Hepatic stellate cell (primary cell): ENCODE measurements around the gene ZDHHC4.

Experiments
- DNase-seq: peaks from one replicate; pipeline ENCODE4 v3.0.0; 2011; ENCODE audit warnings: low spot score

ZDHHC4 gene

GRCh38 chr7:6577369-6578113 is at the start of gene ZDHHC4:
ZDHHC4 (plus strand) TSS chr7:6577454; CDS start chr7:6580562, 3,108 bp downstream.
- peak; percentile 98 for DNase-seq

- DNase-seq: no peak
Measured at GRCh38 chr7:6528401-6529130, 48.7 kb upstream of the ZDHHC4 start.

GRCh38 chr7:6529643-6530042 is 47.6 kb upstream of the ZDHHC4 start:
- DNase-seq: no peak

GRCh38 chr7:6530626-6531491 is 46.4 kb upstream of the ZDHHC4 start:
- no peak for DNase-seq

- DNase-seq: no peak
Measured at GRCh38 chr7:6531492-6532279, 45.6 kb upstream of the ZDHHC4 start.

- DNase-seq: no peak
Measured at GRCh38 chr7:6532516-6532915, 44.7 kb upstream of the ZDHHC4 start.

GRCh38 chr7:6533893-6534495 is 43.3 kb upstream of the ZDHHC4 start:
- DNase-seq: no peak

GRCh38 chr7:6536262-6537260 is 40.7 kb upstream of the ZDHHC4 start:
- DNase-seq: no peak

GRCh38 chr7:6542368-6542767 is 34.9 kb upstream of the ZDHHC4 start:
- no peak for DNase-seq

GRCh38 chr7:6545398-6546126 is 31.7 kb upstream of the ZDHHC4 start:
- no peak for DNase-seq

- no peak for DNase-seq
Measured at GRCh38 chr7:6546498-6547251, 30.6 kb upstream of the ZDHHC4 start.

- no peak for DNase-seq
Measured at GRCh38 chr7:6547400-6547799, 29.9 kb upstream of the ZDHHC4 start.

GRCh38 chr7:6551016-6551511 is 26.2 kb upstream of the ZDHHC4 start, which contains the start of gene GRID2IP:
GRID2IP (minus strand) TSS chr7:6551461; CDS start chr7:6551436, 25 bp downstream.
- no peak for DNase-seq

GRCh38 chr7:6553448-6554044 is 23.7 kb upstream of the ZDHHC4 start:
- DNase-seq: no peak

- DNase-seq: no peak
Measured at GRCh38 chr7:6554848-6555247, 22.4 kb upstream of the ZDHHC4 start.

GRCh38 chr7:6556196-6556595 is 21.1 kb upstream of the ZDHHC4 start:
- DNase-seq: no peak

- peak; percentile 63 for DNase-seq
Measured at GRCh38 chr7:6558837-6559236, 18.4 kb upstream of the ZDHHC4 start.

- no peak for DNase-seq
Measured at GRCh38 chr7:6559896-6560295, 17.4 kb upstream of the ZDHHC4 start.
